Vagina (tissue), 2 donors: ENCODE results near the gene LDLRAD1.
"Not testable (repeated sequence)": the region's sequence is repeated elsewhere in the genome, so short reads cannot be mapped to it uniquely, and the experiment has no call there.

Source experiments
- POLR2A ChIP-seq, 2 donors: fragments of 450-650 bp; IDR thresholded peaks; one replicate each; pipeline ENCODE4 v1.6.1; 2017; ENCODE audit warnings: antibody characterized with exemption in 2 of 2, mild to moderate bottlenecking in 2 of 2, moderate library complexity in 2 of 2
- POLR2AphosphoS5 ChIP-seq, 2 donors: sonication (generic); formaldehyde crosslinking; IDR thresholded peaks; one replicate each; pipeline ENCODE4 v1.9.0; 2017; ENCODE audit warnings: antibody characterized with exemption in 2 of 2, mild to moderate bottlenecking in 2 of 2, low read depth in 1 of 2; ENCODE audit not compliant: insufficient read depth in 1 of 2

DNA sequence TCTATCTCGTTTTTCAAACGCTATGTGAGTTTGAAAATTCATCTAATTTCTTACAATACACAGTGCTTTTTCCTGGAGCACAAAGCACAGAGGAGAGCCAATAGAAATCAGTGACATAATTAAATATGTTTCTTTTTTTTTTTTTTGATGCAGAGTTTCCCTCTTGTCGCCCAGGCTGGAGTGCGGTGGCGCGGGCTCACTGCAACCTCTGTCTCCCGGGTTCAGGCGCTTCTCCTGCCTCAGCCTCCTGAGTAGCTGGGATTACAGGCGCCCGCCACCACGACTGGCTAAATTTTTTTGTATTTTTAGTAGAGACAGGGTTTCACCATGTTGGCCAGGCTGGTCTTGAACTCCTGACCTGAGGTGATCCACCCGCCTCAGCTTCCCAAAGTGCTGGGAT lies 32.4 kb upstream of the LDLRAD1 start:
- not testable (repeated sequence) for TF ChIP-seq POLR2AphosphoS5 (IDR thresholded peaks at IDR 0.05; ENCODE audit: insufficient read depth in 1 of 2, low read depth in 1 of 2); POLR2A (IDR thresholded peaks at IDR 0.05)
